GM12878 (cell line): ENCODE results near the gene SYNGR1. TPM values are rescaled to one million over a fixed set of nuclear protein-coding genes. Genes with fewer than 3 reads are reported as not detected.

Experiments
- ATAC-seq: fragments of 200-7000 bp; cut with Tn5 transposase; 3 replicates; pipeline ENCODE4 v1.9.1; 2020; ENCODE audit warnings: mild to moderate bottlenecking, moderate library complexity
- BruUV-seq: library from RNA; stranded (reverse); fragments of 400-500 nt; replicated peaks from 2 replicates; lab custom pipeline; 2021; lab: Mats Ljungman, UMichigan
- CTCF ChIA-PET: fragments of 300-600 bp; sonication (Branson Sonifier 250); formaldehyde crosslinking; extraction: SDS; loops from one replicate; lab custom pipeline; 2021; ENCODE audit warnings: inconsistent platforms; lab: Yijun Ruan, JAX
- POLR2A ChIA-PET: fragments of 350-600 bp; formaldehyde crosslinking; extraction: SDS; loops from one replicate; lab custom pipeline; 2021; ENCODE audit warnings: inconsistent platforms; lab: Charles Lee
- RAD21 ChIA-PET: fragments of 300-600 bp; sonication (Branson Sonifier 250); formaldehyde crosslinking; loops from one replicate; lab custom pipeline; 2023; ENCODE audit warnings: antibody characterized with exemption; ENCODE audit not compliant: unreplicated experiment; lab: Charles Lee
- SMC1A ChIA-PET: fragments of 300-600 bp; sonication (Branson Sonifier 250); formaldehyde crosslinking; loops from one replicate; lab custom pipeline; 2023; ENCODE audit not compliant: unreplicated experiment, uncharacterized antibody; lab: Charles Lee
- DNase-seq: peaks from one replicate; pipeline ENCODE4 v3.0.0-alpha.2; 2011; ENCODE audit warnings: low read depth, low spot score
- FAIRE-seq: peaks from 3 replicates; lab custom pipeline; 2011; peaks lifted over from hg19 to GRCh38; lab: Jason Lieb, UNC
- H2AFZ ChIP-seq: 2 replicates; pipeline ENCODE4 v1.6.0; 2011; ENCODE audit warnings: low read depth, low read length, control low read depth; ENCODE audit not compliant: control insufficient read depth
- H3K27ac ChIP-seq: 2 replicates; pipeline ENCODE4 v1.5.1; 2011; ENCODE audit warnings: control low read depth; ENCODE audit not compliant: control insufficient read depth, insufficient read depth
- H3K27me3 ChIP-seq, 2 experiments: replicated peaks in 1 of 2; 2 replicates each; pipeline versions ENCODE4 v1.6.0 to v1.6.1; 2011; ENCODE audit warnings: low read length in 1 of 2; ENCODE audit not compliant: control insufficient read depth in 2 of 2, insufficient read depth in 2 of 2
- H3K36me3 ChIP-seq, 2 experiments: 2 replicates each; pipeline ENCODE4 v1.5.1; 2011; ENCODE audit warnings: low read length in 1 of 2; ENCODE audit not compliant: control insufficient read depth in 2 of 2, insufficient read depth in 2 of 2
- H3K4me1 ChIP-seq: 2 replicates; pipeline ENCODE4 v1.6.1; 2011; ENCODE audit warnings: mild to moderate bottlenecking, low read length, moderate library complexity, mixed read lengths; ENCODE audit not compliant: control insufficient read depth, insufficient read depth
- H3K4me2 ChIP-seq: 2 replicates; pipeline ENCODE4 v1.6.0; 2011; ENCODE audit warnings: control low read depth; ENCODE audit not compliant: control insufficient read depth, insufficient read depth
- H3K4me3 ChIP-seq: fragments of 200-600 bp; sonication (generic); 2 replicates; pipeline ENCODE4 v1.5.1; 2016
- H3K79me2 ChIP-seq: 2 replicates; pipeline ENCODE4 v1.6.0; 2011; ENCODE audit warnings: low read length; ENCODE audit not compliant: control insufficient read depth, insufficient read depth
- H3K9ac ChIP-seq: 2 replicates; pipeline ENCODE4 v1.8.0; 2011; ENCODE audit warnings: low read length, control low read depth, mixed read lengths; ENCODE audit not compliant: control insufficient read depth, insufficient read depth
- H3K9me3 ChIP-seq: replicated peaks from 3 replicates; pipeline ENCODE4 v1.5.1; 2011; ENCODE audit warnings: mild to moderate bottlenecking, low read length; ENCODE audit not compliant: control insufficient read depth, insufficient read depth
- H4K20me1 ChIP-seq: 2 replicates; pipeline ENCODE4 v1.6.0; 2011; ENCODE audit not compliant: control insufficient read depth, insufficient read depth
- HDGF ChIP-seq: fragments of 450-650 bp; IDR thresholded peaks from 2 replicates; pipeline ENCODE4 v1.6.1; 2016; ENCODE audit warnings: antibody characterized with exemption
- MTA2 ChIP-seq: fragments of 450-650 bp; IDR thresholded peaks from 2 replicates; pipeline ENCODE4 v1.6.1; 2016; ENCODE audit warnings: low read depth, mild to moderate bottlenecking, moderate library complexity
- NFIC ChIP-seq: IDR thresholded peaks from 2 replicates; pipeline ENCODE4 v1.6.1; 2012; ENCODE audit warnings: low read depth, mild to moderate bottlenecking, inconsistent platforms, low read length, moderate library complexity
- POLR2AphosphoS2 ChIP-seq: IDR thresholded peaks from 2 replicates; pipeline ENCODE4 v1.6.1; 2011; ENCODE audit warnings: low read depth, mild to moderate bottlenecking, low read length, improper control_type of control experiment, moderate library complexity
- STAT3 ChIP-seq: IDR thresholded peaks from 2 replicates; pipeline ENCODE4 v1.6.1; 2011; ENCODE audit warnings: low read depth, low read length, improper control_type of control experiment
- ZNF207 ChIP-seq: fragments of 450-650 bp; IDR thresholded peaks from 2 replicates; pipeline ENCODE4 v1.6.1; 2014; ENCODE audit warnings: antibody characterized with exemption, mild to moderate bottlenecking, borderline replicate concordance
- whole genome bisulfite sequencing: methylation state at CpG from one replicate; pipeline ENCODE4 v1.1.6; 2016; ENCODE audit warnings: low lambda C conversion rate; ENCODE audit not compliant: insufficient replicate concordance, insufficient coverage; ENCODE audit errors: missing lambda C conversion rate; 5-methylcytosine and 5-hydroxymethylcytosine counted together
- in situ Hi-C: fragments of 300-500 bp; cut with MboI; formaldehyde crosslinking; loops from 9 replicates; pipeline ENCODE4 v1.14.3; 2018; ENCODE audit warnings: mixed read lengths
- intact Hi-C: fragments of 100-400 bp; cut with micrococcal nuclease; formaldehyde crosslinking; loops from one replicate; pipeline ENCODE4 v1.14.2; 2022; ENCODE audit not compliant: unreplicated experiment
- polyA plus RNA-seq, 11 experiments: library from polyadenylated mRNA; depleted of rRNA in 4 of 11; unstranded in 6 of 11; stranded (reverse) in 5 of 11; fragments of >200 nt; fragmentation: Nextera tagmentation in 4 of 11; fragmentation: Illumina TruSeq in 1 of 11; extraction: Ambion mirVana in 4 of 11; extraction: Trizol in 1 of 11; gene quantifications; 1 replicate in 1 of 11; 2 replicates in 10 of 11; pipeline versions ENCODE4 v1.2.1 to v1.2.3, GENCODE V29; 2011 to 2016; ENCODE audit warnings: inconsistent platforms in 2 of 11, missing spikeins in 2 of 11, low read depth in 1 of 11
- total RNA-seq, 4 experiments: library from RNA; depleted of rRNA in 3 of 4; stranded (reverse); fragments of >200 nt in 3 of 4; fragmentation: Illumina TruSeq in 1 of 4; extraction: Trizol in 1 of 4; gene quantifications; 2 replicates each; pipeline versions ENCODE4 v1.2.1 to v1.2.3, GENCODE V29; 2013 to 2021

Gene SYNGR1
- total and polyA plus RNA-seq, 10 of the 15 experiments (the other 5 are each of a cell fraction or from before 2014, with no cell fraction given), result 0.87 to 9.2 (median 3.5) TPM

DNA sequence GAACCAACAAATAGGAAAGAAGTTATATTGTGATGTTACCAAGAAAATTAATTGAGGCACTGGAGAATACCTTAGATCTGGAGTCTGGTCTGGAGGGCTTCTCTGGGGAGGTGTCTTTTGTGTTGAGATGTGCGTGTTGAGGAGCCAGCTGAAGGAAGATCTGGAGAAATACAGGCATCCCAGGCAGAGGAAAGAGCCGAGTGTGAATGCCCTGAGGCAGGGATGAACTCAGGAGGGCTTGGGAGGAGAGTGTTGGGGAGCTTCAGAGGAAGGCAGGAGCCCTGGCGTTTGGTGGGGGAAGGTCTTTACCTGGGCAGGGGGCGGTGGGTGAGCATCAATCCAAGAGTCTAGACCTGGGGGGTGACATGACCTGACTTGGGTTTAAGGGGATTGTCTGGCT is 13.1 kb downstream of the SYNGR1 start:
- no peak overlapping the region for H2AFZ ChIP-seq
- no peaks in the 10 kb centered on the region for H3K9me3 ChIP-seq
- intact Hi-C loops (no loop called here), in situ Hi-C loops (no loop called here)
- H3K79me2 ChIP-seq, result no peaks in the 10 kb centered on the region
- H3K4me1 ChIP-seq, result no peaks in the 10 kb centered on the region
- H3K9ac ChIP-seq, result no peak overlapping the region
- CTCF ChIA-PET, result no interaction called here
- 12% methylated on average over 4 of the region's 4 CpGs for WGBS
- no peaks in the 10 kb centered on the region for H3K36me3 ChIP-seq
- no TSS peak for BruUV-seq
- no peaks in the 10 kb centered on the region for H4K20me1 ChIP-seq
- no peaks in the 10 kb centered on the region for H3K27me3 ChIP-seq
- H3K27ac ChIP-seq, result no peak overlapping the region
- TF ChIP-seq MTA2 (no peak), NFIC (no peak)
- no peak for FAIRE-seq
- RAD21 ChIA-PET, result interaction anchor here (0.9 kb wide), 1 partner anchor 12 kb away, joined by 3 read pairs; no protein-coding TSS in a partner anchor
- ATAC-seq, result no peak
- SMC1A ChIA-PET, result interaction anchor here (0.8 kb wide), 1 partner anchor 29 kb away, joined by 3 read pairs; no protein-coding TSS in a partner anchor
- DNase-seq, result no peak
- POLR2A ChIA-PET, result no interaction called here
- no peak overlapping the region for H3K4me3 ChIP-seq
- no peak overlapping the region for H3K4me2 ChIP-seq

DNA sequence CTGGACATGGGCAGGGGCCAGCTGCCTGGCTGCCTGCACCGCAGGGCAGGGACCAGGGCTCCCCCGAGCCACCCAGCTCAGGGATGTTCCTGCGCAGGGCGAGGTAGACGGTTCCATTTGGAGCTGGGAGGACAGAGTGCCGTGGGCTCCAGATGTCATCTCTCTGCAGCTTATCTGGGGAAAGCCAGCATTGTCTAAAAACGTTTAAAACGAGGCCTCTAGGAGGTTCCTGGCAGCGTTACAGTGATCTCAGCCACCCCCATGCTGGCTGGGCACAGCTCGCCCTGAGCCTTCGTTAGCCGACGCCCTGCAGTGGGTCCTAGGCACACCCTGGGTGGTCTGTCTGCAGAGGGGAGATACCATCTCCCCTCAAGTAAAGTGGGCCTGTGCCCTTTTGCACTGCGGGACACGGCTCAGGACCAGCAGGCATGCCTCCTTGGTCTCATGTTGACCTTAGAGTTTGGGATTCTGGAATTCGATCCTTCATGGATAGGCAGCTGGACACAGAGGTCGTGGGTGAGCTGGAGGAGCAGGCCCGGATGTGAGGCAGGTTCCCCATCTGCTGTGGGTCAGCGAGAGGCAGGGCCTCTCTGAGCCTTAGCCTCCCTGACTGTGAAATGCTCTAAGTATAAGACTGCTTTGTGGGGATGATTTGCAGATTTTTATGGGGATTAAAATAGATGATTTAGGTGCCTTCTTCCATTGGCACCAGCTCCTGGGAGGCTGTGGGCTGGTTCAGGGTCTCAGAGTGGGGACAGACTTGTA is 14.1 kb downstream of the SYNGR1 start:
- BruUV-seq, result no TSS peak
- Histone ChIP-seq H3K4me1 (no peaks in the 10 kb centered on the region), H3K36me3 (no peaks in the 10 kb centered on the region), H3K79me2 (no peaks in the 10 kb centered on the region), H3K4me2 (no peak overlapping the region), H3K9ac (no peak overlapping the region), H3K4me3 (no peak overlapping the region), H4K20me1 (no peaks in the 10 kb centered on the region), H3K27me3 (no peaks in the 10 kb centered on the region; a peak in 1 of 4 replicates), H2AFZ (no peak overlapping the region), H3K9me3 (no peaks in the 10 kb centered on the region), H3K27ac (no peak overlapping the region)
- ChIA-PET RAD21 (interaction anchor here (0.9 kb wide), 1 partner anchor 13 kb away, joined by 3 read pairs; no protein-coding TSS in a partner anchor), POLR2A (no interaction called here), SMC1A (interaction anchor here (0.8 kb wide), 1 partner anchor 28 kb away, joined by 3 read pairs; no protein-coding TSS in a partner anchor), CTCF (no interaction called here)
- WGBS, result 41% methylated on average over 19 of the region's 19 CpGs
- DNase-seq (no peak), FAIRE-seq (no peak), ATAC-seq (no peak; the same call in 2 of the 3 replicates)
- in situ Hi-C loops (no loop called here), intact Hi-C loops (no loop called here)
- TF ChIP-seq ZNF207 (no peak), HDGF (no peak), STAT3 (no peak), POLR2AphosphoS2 (no peak)
